OCI-LY1 (cell line): ENCODE results near the gene B3GNT9.

ENCODE experiments used
- EZH2 ChIP-seq: fragments of 200-600 bp; sonication (generic), shearing (Covaris generic); IDR thresholded peaks from 2 replicates; pipeline ENCODE4 v1.8.0; 2017; ENCODE audit warnings: borderline replicate concordance, mixed run types, mild to moderate bottlenecking, antibody characterized with exemption, low read length, moderate library complexity, mixed read lengths
- TF ChIP-seq, protein P1 (sequence below): fragments of 200-600 bp; sonication (generic), shearing (Covaris generic); IDR thresholded peaks from 2 replicates; pipeline ENCODE4 v1.5.1; 2017; ENCODE audit warnings: mild to moderate bottlenecking, antibody characterized with exemption, low read length, moderate library complexity, mixed read lengths

GRCh38 chr16:67111951-67112444, 38.8 kb downstream of the B3GNT9 start:
- TF ChIP-seq, protein P1, sequence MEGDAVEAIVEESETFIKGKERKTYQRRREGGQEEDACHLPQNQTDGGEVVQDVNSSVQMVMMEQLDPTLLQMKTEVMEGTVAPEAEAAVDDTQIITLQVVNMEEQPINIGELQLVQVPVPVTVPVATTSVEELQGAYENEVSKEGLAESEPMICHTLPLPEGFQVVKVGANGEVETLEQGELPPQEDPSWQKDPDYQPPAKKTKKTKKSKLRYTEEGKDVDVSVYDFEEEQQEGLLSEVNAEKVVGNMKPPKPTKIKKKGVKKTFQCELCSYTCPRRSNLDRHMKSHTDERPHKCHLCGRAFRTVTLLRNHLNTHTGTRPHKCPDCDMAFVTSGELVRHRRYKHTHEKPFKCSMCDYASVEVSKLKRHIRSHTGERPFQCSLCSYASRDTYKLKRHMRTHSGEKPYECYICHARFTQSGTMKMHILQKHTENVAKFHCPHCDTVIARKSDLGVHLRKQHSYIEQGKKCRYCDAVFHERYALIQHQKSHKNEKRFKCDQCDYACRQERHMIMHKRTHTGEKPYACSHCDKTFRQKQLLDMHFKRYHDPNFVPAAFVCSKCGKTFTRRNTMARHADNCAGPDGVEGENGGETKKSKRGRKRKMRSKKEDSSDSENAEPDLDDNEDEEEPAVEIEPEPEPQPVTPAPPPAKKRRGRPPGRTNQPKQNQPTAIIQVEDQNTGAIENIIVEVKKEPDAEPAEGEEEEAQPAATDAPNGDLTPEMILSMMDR = no peak
- TF ChIP-seq EZH2 = no peak
